ENCODE results near the gene TESK1. TPM values are rescaled to one million over a fixed set of nuclear protein-coding genes. Genes with fewer than 3 reads are reported as not detected.
"Not testable (repeated sequence)": the region's sequence is repeated elsewhere in the genome, so short reads cannot be mapped to it uniquely, and the experiment has no call there.

The TESK1 gene
- total RNA-seq, 1 donor from 2014 or later = 6.6 TPM

DNA sequence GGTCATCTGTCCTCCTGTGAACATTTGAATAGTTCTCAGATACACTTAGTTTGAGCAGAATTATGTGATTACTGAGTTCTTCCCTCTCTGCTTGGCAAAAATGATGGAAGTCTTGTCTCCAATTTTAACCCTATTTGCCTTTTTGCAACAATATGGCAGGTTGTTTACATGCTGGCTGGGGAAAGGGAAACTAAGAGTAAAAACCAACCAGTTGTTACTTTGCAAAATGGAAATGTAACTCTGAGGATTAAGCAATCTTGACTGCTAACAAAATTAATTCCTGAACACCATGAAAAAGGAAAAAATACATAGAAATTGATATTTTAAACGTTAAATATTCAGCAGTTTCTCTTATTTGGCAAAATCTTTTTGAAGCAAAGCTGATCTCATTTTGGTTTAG lies 34.6 kb downstream of the TESK1 start:
- FAIRE-seq = no peak
- no peak overlapping the region for H3K4me3 ChIP-seq (ENCODE audit: low read depth, low read length)

DNA sequence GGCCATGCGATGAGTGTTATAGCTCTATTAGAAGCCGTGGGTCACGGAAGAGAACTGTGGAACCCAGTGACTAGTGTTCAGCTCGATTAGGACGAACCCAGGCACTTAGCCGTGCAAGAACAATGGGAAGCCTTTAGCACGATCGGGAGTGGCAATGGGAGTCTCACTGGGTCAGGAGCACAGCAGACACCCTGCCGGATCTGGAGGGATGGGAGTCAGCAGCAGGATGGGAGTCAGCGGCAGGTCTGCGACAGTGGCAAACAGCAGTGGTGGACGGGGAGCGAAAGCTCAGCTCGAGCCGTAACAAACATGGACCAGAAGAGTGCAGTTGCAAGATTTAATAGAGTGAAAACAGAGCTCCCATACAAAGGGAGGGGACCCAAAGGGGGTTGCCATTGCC lies 35.4 kb downstream of the TESK1 start:
- not testable (repeated sequence) for FAIRE-seq; H3K36me3 ChIP-seq (ENCODE audit: control insufficient read depth, insufficient read depth, low read length); H3K27me3 ChIP-seq (ENCODE audit: control insufficient read depth, insufficient read depth, low read length); H3K4me3 ChIP-seq (ENCODE audit: low read depth, low read length); DNase-seq (ENCODE audit: low read depth)

More for the DNA sequence above, 34.6 kb downstream of the TESK1 start:
- Histone ChIP-seq H3K27me3 (ENCODE audit: control insufficient read depth, insufficient read depth, low read length) (no peaks in the 10 kb centered on the region), H3K36me3 (ENCODE audit: control insufficient read depth, insufficient read depth, low read length) (no peaks in the 10 kb centered on the region)
- TF ChIP-seq, protein P1, sequence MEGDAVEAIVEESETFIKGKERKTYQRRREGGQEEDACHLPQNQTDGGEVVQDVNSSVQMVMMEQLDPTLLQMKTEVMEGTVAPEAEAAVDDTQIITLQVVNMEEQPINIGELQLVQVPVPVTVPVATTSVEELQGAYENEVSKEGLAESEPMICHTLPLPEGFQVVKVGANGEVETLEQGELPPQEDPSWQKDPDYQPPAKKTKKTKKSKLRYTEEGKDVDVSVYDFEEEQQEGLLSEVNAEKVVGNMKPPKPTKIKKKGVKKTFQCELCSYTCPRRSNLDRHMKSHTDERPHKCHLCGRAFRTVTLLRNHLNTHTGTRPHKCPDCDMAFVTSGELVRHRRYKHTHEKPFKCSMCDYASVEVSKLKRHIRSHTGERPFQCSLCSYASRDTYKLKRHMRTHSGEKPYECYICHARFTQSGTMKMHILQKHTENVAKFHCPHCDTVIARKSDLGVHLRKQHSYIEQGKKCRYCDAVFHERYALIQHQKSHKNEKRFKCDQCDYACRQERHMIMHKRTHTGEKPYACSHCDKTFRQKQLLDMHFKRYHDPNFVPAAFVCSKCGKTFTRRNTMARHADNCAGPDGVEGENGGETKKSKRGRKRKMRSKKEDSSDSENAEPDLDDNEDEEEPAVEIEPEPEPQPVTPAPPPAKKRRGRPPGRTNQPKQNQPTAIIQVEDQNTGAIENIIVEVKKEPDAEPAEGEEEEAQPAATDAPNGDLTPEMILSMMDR (IDR thresholded peaks at IDR 0.05; ENCODE audit: insufficient read depth, low read length, severe bottlenecking) = no peak
- DNase-seq (ENCODE audit: low read depth) = no peak

DNA sequence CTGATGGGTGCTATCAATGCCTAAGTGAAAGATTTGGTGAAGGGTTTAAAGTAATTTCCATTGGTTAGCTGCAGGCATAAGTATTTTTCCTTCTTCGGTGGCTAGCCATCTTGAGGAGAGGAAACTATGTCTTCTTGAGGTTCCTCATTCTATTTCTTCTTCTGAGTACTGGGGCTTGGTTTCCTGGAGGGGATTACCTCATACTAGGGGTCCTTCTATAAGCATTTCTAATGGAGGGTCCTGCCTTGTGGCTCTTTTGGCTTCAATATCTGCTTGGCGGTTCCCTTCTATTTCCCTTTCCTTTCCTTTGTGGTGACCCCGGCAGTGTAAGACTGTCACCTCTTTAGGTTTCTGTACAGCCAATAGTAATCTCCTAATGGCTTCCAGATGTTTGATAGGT lies 36.4 kb downstream of the TESK1 start:
- not testable (repeated sequence) for FAIRE-seq; DNase-seq (ENCODE audit: low read depth); H3K36me3 ChIP-seq (ENCODE audit: control insufficient read depth, insufficient read depth, low read length); H3K4me3 ChIP-seq (ENCODE audit: low read depth, low read length); H3K27me3 ChIP-seq (ENCODE audit: control insufficient read depth, insufficient read depth, low read length)

DNA sequence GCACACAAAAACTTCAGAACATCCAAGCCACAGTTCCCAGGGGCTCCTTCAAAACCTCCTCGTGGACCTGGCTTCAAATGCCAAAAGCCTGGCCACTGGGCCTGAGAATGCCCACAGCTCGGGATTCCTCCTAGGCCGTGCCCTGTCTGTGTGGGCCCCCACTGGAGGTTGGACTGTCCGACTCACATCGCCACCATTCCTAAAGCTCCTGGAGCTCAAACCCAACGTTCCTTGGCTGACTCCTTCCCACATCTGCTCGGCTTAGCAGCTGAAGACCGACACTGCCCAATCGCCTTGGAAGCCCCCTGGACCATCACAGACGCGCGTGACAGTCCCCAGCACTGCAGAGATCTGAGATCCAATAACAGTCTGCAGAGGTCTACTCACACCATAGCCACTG lies 38.0 kb downstream of the TESK1 start:
- no peaks in the 10 kb centered on the region for H3K27me3 ChIP-seq (ENCODE audit: control insufficient read depth, insufficient read depth, low read length)
- TF ChIP-seq, protein P1 (IDR thresholded peaks at IDR 0.05; ENCODE audit: insufficient read depth, low read length, severe bottlenecking) = no peak
- FAIRE-seq (no peak), DNase-seq (ENCODE audit: low read depth) (no peak)
- no peak overlapping the region for H3K4me3 ChIP-seq (ENCODE audit: low read depth, low read length)
- no peaks in the 10 kb centered on the region for H3K36me3 ChIP-seq (ENCODE audit: control insufficient read depth, insufficient read depth, low read length)

DNA sequence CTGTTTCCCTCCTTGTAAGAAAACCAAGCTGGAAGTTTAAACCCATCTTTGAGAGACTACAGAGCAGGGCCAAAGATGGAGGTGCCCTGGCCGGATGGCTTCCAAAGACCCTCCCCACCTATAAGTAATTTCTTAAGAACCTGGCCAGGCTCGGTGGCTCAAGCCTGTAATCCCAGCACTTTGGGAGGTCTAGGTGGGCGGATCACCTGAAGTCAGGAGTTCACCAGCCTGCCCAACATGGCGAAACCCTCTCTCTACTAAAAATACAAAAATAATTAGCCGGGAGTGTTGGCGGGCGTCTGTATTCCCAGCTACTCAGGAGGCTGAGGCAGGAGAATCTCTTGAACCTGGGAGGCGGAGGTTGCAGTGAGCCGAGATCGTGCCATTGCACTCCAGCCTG lies 40.7 kb downstream of the TESK1 start:
- H3K27me3 ChIP-seq (ENCODE audit: control insufficient read depth, insufficient read depth, low read length); DNase-seq (ENCODE audit: low read depth); H3K36me3 ChIP-seq (ENCODE audit: control insufficient read depth, insufficient read depth, low read length); FAIRE-seq: not testable (repeated sequence)
- H3K4me3 ChIP-seq (ENCODE audit: low read depth, low read length) = peak overlapping the region; percentile 73

DNA sequence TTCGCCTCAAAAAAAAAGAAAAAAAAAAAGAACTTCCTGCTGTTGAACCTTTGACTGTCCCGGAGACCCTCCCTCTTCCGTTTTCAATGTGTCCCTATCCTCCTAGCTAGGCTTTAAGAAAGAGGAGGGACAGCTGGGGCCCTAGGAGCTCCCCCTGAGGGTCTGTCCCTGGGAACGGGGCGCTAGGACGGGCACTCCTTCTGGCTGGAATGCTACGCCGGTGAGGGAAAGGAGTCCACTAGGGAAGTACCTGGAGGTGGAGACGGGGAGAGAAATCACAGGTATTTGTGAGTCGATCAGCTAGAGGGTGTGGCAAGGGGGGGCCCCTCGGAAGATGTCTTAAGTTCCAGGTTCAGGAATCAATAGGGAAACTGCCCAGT lies 41.1 kb downstream of the TESK1 start:
- no peaks in the 10 kb centered on the region for H3K27me3 ChIP-seq (ENCODE audit: control insufficient read depth, insufficient read depth, low read length)
- H3K4me3 ChIP-seq (ENCODE audit: low read depth, low read length) = peak overlapping the region; percentile 73
- DNase-seq (ENCODE audit: low read depth) = peak; percentile 71
- FAIRE-seq = no peak
- H3K36me3 ChIP-seq (ENCODE audit: control insufficient read depth, insufficient read depth, low read length) = no peaks in the 10 kb centered on the region
- TF ChIP-seq, protein P1 (IDR thresholded peaks at IDR 0.05; ENCODE audit: insufficient read depth, low read length, severe bottlenecking) = peak; percentile 54

DNA sequence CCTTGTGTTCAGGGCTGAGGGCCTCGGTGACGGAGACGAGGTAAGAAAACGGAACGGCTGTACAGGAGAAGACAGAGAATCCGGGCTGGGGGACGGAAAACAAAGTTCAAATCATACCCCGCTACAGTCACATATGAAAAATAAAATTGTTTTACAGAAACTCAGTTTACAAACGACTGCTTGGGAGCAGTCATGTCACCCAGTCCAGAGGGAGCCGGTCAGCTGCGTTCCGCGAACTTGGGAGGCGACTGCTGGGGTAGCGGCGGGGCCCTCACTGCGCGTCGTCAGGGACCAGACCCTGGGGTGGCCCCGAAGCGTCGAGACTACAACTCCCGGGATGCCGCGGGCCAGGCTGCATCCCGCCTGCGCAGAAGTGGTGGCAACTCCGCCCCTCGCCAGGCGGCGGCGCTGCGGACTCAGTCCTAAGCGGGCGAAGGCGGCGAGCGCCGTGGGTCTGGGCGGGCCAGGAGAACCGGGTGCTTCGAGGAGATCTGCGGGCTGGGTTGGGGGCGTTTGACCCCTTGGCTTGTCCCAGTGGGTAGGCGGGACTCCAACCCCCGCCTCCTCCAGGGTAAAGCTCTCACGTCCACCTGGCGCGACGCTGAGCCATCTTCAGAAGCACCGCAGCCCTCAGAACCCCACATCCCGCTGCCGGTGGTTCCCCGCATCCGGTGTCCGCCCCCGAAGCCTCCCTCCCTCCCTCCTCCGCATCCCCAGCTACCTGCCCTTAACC lies 41.6 kb downstream of the TESK1 start:
- DNase-seq (ENCODE audit: low read depth) = peak; percentile 79

More for the DNA sequence above, 41.6 kb downstream of the TESK1 start:
- peak overlapping the region; percentile 73 for H3K4me3 ChIP-seq (ENCODE audit: low read depth, low read length)
- H3K36me3 ChIP-seq (ENCODE audit: control insufficient read depth, insufficient read depth, low read length) = no peaks in the 10 kb centered on the region
- H3K27me3 ChIP-seq (ENCODE audit: control insufficient read depth, insufficient read depth, low read length) = no peaks in the 10 kb centered on the region
- no peak for FAIRE-seq
- TF ChIP-seq, protein P1 (IDR thresholded peaks at IDR 0.05; ENCODE audit: insufficient read depth, low read length, severe bottlenecking) = peak; percentile 98
